Measurements from ENCODE around the gene ZC3H18. TPM values are rescaled to one million over a fixed set of nuclear protein-coding genes. Genes with fewer than 3 reads are reported as not detected.

ZC3H18 gene
- total RNA-seq, 5 donors from 2014 or later (not counting 1 experiment from before 2014, with no cell fraction given): 87.0 to 111 (median 91.5) TPM

- Histone ChIP-seq H3K27me3 (replicated peaks in 1 of 2; ENCODE audit: control insufficient read depth in 2 of 2, extremely low read depth in 1 of 2, insufficient read depth in 2 of 2, low read length in 1 of 2) (peaks cover 0 to 12% of the 10 kb centered on the region in 2 experiments), H3K4me3 (ENCODE audit: control insufficient read depth in 1 of 2, extremely low read depth in 1 of 2, low read length in 1 of 2) (no peak overlapping the region), H3K4me1 (ENCODE audit: control insufficient read depth in 1 of 2, extremely low read depth in 1 of 2, insufficient read depth in 2 of 2, low read length in 2 of 2) (peaks cover 15 to 30% of the 10 kb centered on the region in 2 experiments), H3K36me3 (ENCODE audit: control insufficient read depth in 2 of 2, extremely low read depth in 1 of 2, insufficient read depth in 1 of 2, low read length in 1 of 2) (peaks cover 25 to 51% of the 10 kb centered on the region in 2 donors), H3K27ac (ENCODE audit: low read length) (no peak overlapping the region), H3K9me3 (no peaks in the 10 kb centered on the region)
- Mint-ChIP-seq H3K36me3 (peaks cover 24% of the 10 kb centered on the region), H3K4me1 (peaks cover 3 to 18% (median 9%) of the 10 kb centered on the region in 3 donors), H3K27me3 (no peaks in the 10 kb centered on the region), H3K27ac (no peak overlapping the region), H3K4me3 (no peak overlapping the region), H3K9me3 (no peaks in the 10 kb centered on the region)
- DNase-seq: no peak
- no peak for ATAC-seq (replicated peaks in 1 of 4)
- ChIA-PET POLR2A (no interaction called here), CTCF (no interaction called here)
- WGBS (ENCODE audit: insufficient coverage): 98% methylated on average over 19 of the region's 23 CpGs
Measured at GRCh38 chr16:88630941-88631340, 60.7 kb downstream of the ZC3H18 start.

- ATAC-seq (replicated peaks in 1 of 4): no peak
- POLR2A ChIA-PET: no interaction called here
- 82% methylated on average over 8 of the region's 16 CpGs for WGBS (ENCODE audit: insufficient coverage)
Measured at GRCh38 chr16:88631384-88631783, 61.2 kb downstream of the ZC3H18 start.

GRCh38 chr16:88631920-88632586 is 61.9 kb downstream of the ZC3H18 start:
- ATAC-seq (replicated peaks in 1 of 4) (no peak), DNase-seq (no peak)
- H3K36me3 ChIP-seq (ENCODE audit: control insufficient read depth in 2 of 2, extremely low read depth in 1 of 2, insufficient read depth in 1 of 2, low read length in 1 of 2): peaks cover 25 to 42% of the 10 kb centered on the region in 2 donors
- peaks cover 7 to 25% (median 14%) of the 10 kb centered on the region in 3 donors for H3K4me1 Mint-ChIP-seq
- peaks cover 0 to 23% of the 10 kb centered on the region in 2 experiments for H3K27me3 ChIP-seq (replicated peaks in 1 of 2; ENCODE audit: control insufficient read depth in 2 of 2, extremely low read depth in 1 of 2, insufficient read depth in 2 of 2, low read length in 1 of 2)
- H3K9me3 Mint-ChIP-seq: no peaks in the 10 kb centered on the region
- H3K4me3 ChIP-seq (ENCODE audit: control insufficient read depth in 1 of 2, extremely low read depth in 1 of 2, low read length in 1 of 2): no peak overlapping the region
- peaks cover 14% of the 10 kb centered on the region for H3K36me3 Mint-ChIP-seq
- H3K27ac ChIP-seq (ENCODE audit: low read length): no peak overlapping the region
- 94% methylated on average over 24 of the region's 30 CpGs for WGBS (ENCODE audit: insufficient coverage)
- peak overlapping the region in 1 of 2 donors; percentile 34 for H3K27ac Mint-ChIP-seq
- no peak overlapping the region for H3K4me3 Mint-ChIP-seq
- H3K9me3 ChIP-seq: no peaks in the 10 kb centered on the region
- no peaks in the 10 kb centered on the region for H3K27me3 Mint-ChIP-seq
- POLR2A ChIA-PET: no interaction called here
- peaks cover 15 to 41% of the 10 kb centered on the region in 2 experiments for H3K4me1 ChIP-seq (ENCODE audit: control insufficient read depth in 1 of 2, extremely low read depth in 1 of 2, insufficient read depth in 2 of 2, low read length in 2 of 2)
- CTCF ChIA-PET: interaction anchor here in 1 of 2 donors (0.6 kb wide), 1 partner anchor 761 kb away, joined by 4 read pairs; no protein-coding TSS in a partner anchor

More at GRCh38 chr16:88631384-88631783, 61.2 kb downstream of the ZC3H18 start:
- CTCF ChIA-PET: no interaction called here
- Histone ChIP-seq H3K27me3 (replicated peaks in 1 of 2; ENCODE audit: control insufficient read depth in 2 of 2, extremely low read depth in 1 of 2, insufficient read depth in 2 of 2, low read length in 1 of 2) (peaks cover 0 to 17% of the 10 kb centered on the region in 2 experiments), H3K4me3 (ENCODE audit: control insufficient read depth in 1 of 2, extremely low read depth in 1 of 2, low read length in 1 of 2) (no peak overlapping the region), H3K36me3 (ENCODE audit: control insufficient read depth in 2 of 2, extremely low read depth in 1 of 2, insufficient read depth in 1 of 2, low read length in 1 of 2) (peaks cover 25 to 48% of the 10 kb centered on the region in 2 donors), H3K27ac (ENCODE audit: low read length) (no peak overlapping the region), H3K9me3 (no peaks in the 10 kb centered on the region), H3K4me1 (ENCODE audit: control insufficient read depth in 1 of 2, extremely low read depth in 1 of 2, insufficient read depth in 2 of 2, low read length in 2 of 2) (peaks cover 15 to 34% of the 10 kb centered on the region in 2 experiments)
- Mint-ChIP-seq H3K27me3 (no peaks in the 10 kb centered on the region), H3K36me3 (peaks cover 20% of the 10 kb centered on the region), H3K27ac (no peak overlapping the region), H3K4me1 (peaks cover 5 to 23% (median 12%) of the 10 kb centered on the region in 3 donors), H3K4me3 (no peak overlapping the region), H3K9me3 (no peaks in the 10 kb centered on the region)
- DNase-seq: no peak

- Histone ChIP-seq H3K4me1 (ENCODE audit: control insufficient read depth in 1 of 2, extremely low read depth in 1 of 2, insufficient read depth in 2 of 2, low read length in 2 of 2) (peaks cover 15 to 46% of the 10 kb centered on the region in 2 experiments), H3K4me3 (ENCODE audit: control insufficient read depth in 1 of 2, extremely low read depth in 1 of 2, low read length in 1 of 2) (no peak overlapping the region), H3K27me3 (replicated peaks in 1 of 2; ENCODE audit: control insufficient read depth in 2 of 2, extremely low read depth in 1 of 2, insufficient read depth in 2 of 2, low read length in 1 of 2) (peaks cover 0 to 28% of the 10 kb centered on the region in 2 experiments), H3K36me3 (ENCODE audit: control insufficient read depth in 2 of 2, extremely low read depth in 1 of 2, insufficient read depth in 1 of 2, low read length in 1 of 2) (peaks cover 25 to 39% of the 10 kb centered on the region in 2 donors), H3K9me3 (no peaks in the 10 kb centered on the region), H3K27ac (ENCODE audit: low read length) (no peak overlapping the region)
- Mint-ChIP-seq H3K9me3 (no peaks in the 10 kb centered on the region), H3K27me3 (peaks cover 4% of the 10 kb centered on the region in 2 donors), H3K4me1 (peaks cover 12 to 30% (median 19%) of the 10 kb centered on the region in 3 donors), H3K4me3 (peak overlapping the region in 2 of 3 donors; percentile 24 to 74), H3K36me3 (peaks cover 14% of the 10 kb centered on the region), H3K27ac (peak overlapping the region in 1 of 2 donors; percentile 34)
- 97% methylated on average over 10 of the region's 11 CpGs for WGBS (ENCODE audit: insufficient coverage)
- no peak for DNase-seq
- no peak for ATAC-seq (replicated peaks in 1 of 4)
- ChIA-PET CTCF (interaction anchor here (0.6 to 0.7 kb wide), 2 partner anchors 617 to 761 kb away, joined by 4 to 10 read pairs; no protein-coding TSS in a partner anchor), POLR2A (no interaction called here)
Measured at GRCh38 chr16:88632587-88632930, 62.4 kb downstream of the ZC3H18 start.

GRCh38 chr16:88633684-88634140 is 63.5 kb downstream of the ZC3H18 start:
- Mint-ChIP-seq H3K4me1 (peaks cover 23 to 42% (median 30%) of the 10 kb centered on the region in 3 donors), H3K9me3 (no peaks in the 10 kb centered on the region), H3K4me3 (peak overlapping the region; percentile 72 to 76 (median 74)), H3K27me3 (peaks cover 8 to 11% of the 10 kb centered on the region in 2 donors), H3K36me3 (peaks cover 12% of the 10 kb centered on the region), H3K27ac (peak overlapping the region; percentile 11 to 71)
- Histone ChIP-seq H3K9me3 (no peaks in the 10 kb centered on the region), H3K4me1 (ENCODE audit: control insufficient read depth in 1 of 2, extremely low read depth in 1 of 2, insufficient read depth in 2 of 2, low read length in 2 of 2) (peaks cover 15 to 58% of the 10 kb centered on the region in 2 experiments), H3K4me3 (ENCODE audit: control insufficient read depth in 1 of 2, extremely low read depth in 1 of 2, low read length in 1 of 2) (peak overlapping the region; percentile 60 to 64), H3K27ac (ENCODE audit: low read length) (peak overlapping the region; percentile 78), H3K27me3 (replicated peaks in 1 of 2; ENCODE audit: control insufficient read depth in 2 of 2, extremely low read depth in 1 of 2, insufficient read depth in 2 of 2, low read length in 1 of 2) (peaks cover 0 to 39% of the 10 kb centered on the region in 2 experiments), H3K36me3 (ENCODE audit: control insufficient read depth in 2 of 2, extremely low read depth in 1 of 2, insufficient read depth in 1 of 2, low read length in 1 of 2) (peaks cover 16 to 28% of the 10 kb centered on the region in 2 donors)
- ChIA-PET CTCF (interaction anchor here in 1 of 2 donors (0.6 kb wide), 2 partner anchors 31 to 167 kb away, joined by 3 read pairs; no protein-coding TSS in a partner anchor), POLR2A (interaction anchor here in 1 of 2 donors (0.7 kb wide), 1 partner anchor 463 kb away, joined by 9 read pairs; no protein-coding TSS in a partner anchor)
- peak; percentile 42 to 59 (median 48) for ATAC-seq (replicated peaks in 1 of 4)
- WGBS (ENCODE audit: insufficient coverage): 14% methylated on average over 13 of the region's 23 CpGs
- DNase-seq: peak in 33 of 35 experiments; percentile 35 to 79 (median 51)

GRCh38 chr16:88634141-88634993 is 64.2 kb downstream of the ZC3H18 start:
- WGBS (ENCODE audit: insufficient coverage): 3% methylated on average over 71 of the region's 82 CpGs

More at GRCh38 chr16:88634141-88634993, 64.2 kb downstream of the ZC3H18 start:
- DNase-seq: peak in 29 of 35 experiments; percentile 31 to 72 (median 48)
- peaks cover 18 to 64% of the 10 kb centered on the region in 2 experiments for H3K4me1 ChIP-seq (ENCODE audit: control insufficient read depth in 1 of 2, extremely low read depth in 1 of 2, insufficient read depth in 2 of 2, low read length in 2 of 2)
- Mint-ChIP-seq H3K4me3 (peak overlapping the region; percentile 72 to 76 (median 74)), H3K9me3 (no peaks in the 10 kb centered on the region), H3K4me1 (peaks cover 23 to 44% (median 31%) of the 10 kb centered on the region in 3 donors), H3K36me3 (peaks cover 12% of the 10 kb centered on the region), H3K27me3 (peaks cover 8 to 11% of the 10 kb centered on the region in 2 donors), H3K27ac (peak overlapping the region in 1 of 2 donors; percentile 19)
- peak overlapping the region; percentile 78 for H3K27ac ChIP-seq (ENCODE audit: low read length)
- ChIA-PET POLR2A (interaction anchor here in 1 of 2 donors (0.7 kb wide), 1 partner anchor 462 kb away, joined by 9 read pairs; no protein-coding TSS in a partner anchor), CTCF (no interaction called here)
- peak; percentile 34 to 67 (median 64) for ATAC-seq (replicated peaks in 1 of 4)
- peaks cover 16 to 27% of the 10 kb centered on the region in 2 donors for H3K36me3 ChIP-seq (ENCODE audit: control insufficient read depth in 2 of 2, extremely low read depth in 1 of 2, insufficient read depth in 1 of 2, low read length in 1 of 2)
- H3K27me3 ChIP-seq (replicated peaks in 1 of 2; ENCODE audit: control insufficient read depth in 2 of 2, extremely low read depth in 1 of 2, insufficient read depth in 2 of 2, low read length in 1 of 2): peaks cover 0 to 46% of the 10 kb centered on the region in 2 experiments
- peak overlapping the region; percentile 60 to 64 for H3K4me3 ChIP-seq (ENCODE audit: control insufficient read depth in 1 of 2, extremely low read depth in 1 of 2, low read length in 1 of 2)
- no peaks in the 10 kb centered on the region for H3K9me3 ChIP-seq

All from T-cell (primary cell).